ENCODE results near the gene ZSCAN30.

Gene ZSCAN30

DNA sequence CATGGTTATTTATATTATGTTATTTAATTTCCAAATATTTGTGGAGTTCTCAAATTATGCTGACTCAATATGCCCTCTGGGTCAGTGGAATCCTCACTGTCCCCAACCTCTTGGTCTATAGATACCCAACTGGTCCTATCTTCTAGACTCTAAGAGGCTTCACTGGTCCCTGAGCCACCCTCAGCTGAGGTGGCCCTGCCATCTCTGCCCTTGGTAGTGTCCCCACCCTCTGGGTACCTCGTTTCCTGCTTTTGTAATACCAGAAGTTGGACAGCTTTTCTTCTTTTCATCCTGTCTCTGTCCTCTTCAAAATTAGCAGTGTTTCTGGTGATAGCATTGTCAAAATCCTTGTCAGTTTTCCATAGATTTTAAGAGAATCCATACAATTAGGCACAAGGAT is 11.9 kb downstream of the ZSCAN30 start:
- no peak for DNase-seq

DNA sequence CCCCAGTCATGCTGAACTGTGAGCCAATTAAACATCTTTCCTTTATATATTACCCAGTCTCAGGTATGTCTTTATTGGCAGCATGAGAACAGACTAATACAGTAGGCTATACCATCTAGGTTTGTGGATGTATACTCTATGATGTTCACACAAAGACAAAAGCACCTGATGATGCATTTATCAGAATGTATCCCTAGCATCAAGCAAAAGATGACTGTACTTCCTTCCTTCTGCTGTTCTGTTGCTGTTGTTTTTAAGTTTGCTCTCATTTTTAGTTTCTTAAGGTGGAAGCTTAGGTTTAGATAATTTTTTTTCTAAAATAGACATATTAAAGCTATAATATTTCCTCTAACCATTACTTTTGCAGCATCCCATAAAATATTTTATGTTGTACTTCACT is 12.4 kb downstream of the ZSCAN30 start:
- no peak for DNase-seq

DNA sequence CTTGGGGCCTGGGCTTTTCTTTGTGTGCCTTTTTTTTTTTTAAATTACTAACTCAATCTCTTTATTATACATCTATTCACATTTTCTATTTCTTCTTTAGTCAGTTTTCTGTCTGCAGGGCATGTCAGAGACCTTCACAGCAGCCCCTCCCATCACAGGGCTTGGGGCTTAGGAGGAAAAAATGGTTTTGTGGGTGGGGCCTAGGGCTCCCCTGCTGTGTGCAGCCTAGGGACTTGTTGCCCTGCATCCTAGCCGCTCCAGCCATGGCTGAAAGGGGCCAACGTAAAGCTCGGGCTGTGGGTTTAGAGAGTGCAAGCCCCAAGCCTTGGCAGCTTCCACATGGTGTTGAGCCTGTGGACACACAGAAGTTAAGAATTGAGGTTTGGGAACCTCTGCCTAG is 13.8 kb downstream of the ZSCAN30 start:
- DNase-seq = no peak

DNA sequence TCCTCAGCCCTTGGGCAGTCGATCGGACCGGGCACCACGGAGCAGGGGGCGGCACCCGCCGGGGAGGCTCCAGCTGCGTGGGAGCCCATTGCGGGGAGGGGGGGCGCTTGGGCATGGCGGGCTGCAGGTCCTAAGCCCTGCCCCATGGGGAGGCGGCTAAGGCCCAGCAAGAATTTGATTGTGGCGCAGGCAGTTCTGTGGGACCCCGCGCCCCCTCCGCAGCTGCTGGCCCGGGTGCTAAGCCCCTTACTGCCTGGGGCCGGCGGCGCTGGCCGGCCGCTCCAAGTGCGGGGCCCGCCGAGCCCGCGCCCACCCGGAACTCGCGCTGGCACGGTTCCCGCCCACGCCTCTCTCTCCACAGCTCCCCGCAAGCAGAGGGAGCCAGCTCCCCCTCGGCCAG is 18.4 kb downstream of the ZSCAN30 start:
- DNase-seq = no peak

DNA sequence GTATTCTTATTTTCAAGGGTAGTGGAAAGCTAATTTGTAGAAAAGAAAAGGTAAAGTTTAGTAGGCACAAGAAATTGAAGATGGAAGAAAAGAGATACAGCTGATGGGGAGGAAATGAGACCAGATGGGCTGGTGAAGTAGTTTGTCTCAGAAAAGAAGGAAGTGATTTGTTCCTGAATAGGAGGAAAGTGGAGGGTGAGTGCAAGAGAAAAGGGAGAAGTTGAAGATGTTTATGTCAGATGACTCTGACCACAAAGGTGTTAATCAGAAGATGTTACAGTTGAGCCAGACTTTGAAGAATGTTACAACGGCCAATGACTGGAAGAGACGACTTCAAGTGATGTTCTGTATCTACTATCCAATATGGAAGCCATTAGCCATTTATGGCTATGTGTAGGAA is 21.2 kb downstream of the ZSCAN30 start:
- DNase-seq = no peak

DNA sequence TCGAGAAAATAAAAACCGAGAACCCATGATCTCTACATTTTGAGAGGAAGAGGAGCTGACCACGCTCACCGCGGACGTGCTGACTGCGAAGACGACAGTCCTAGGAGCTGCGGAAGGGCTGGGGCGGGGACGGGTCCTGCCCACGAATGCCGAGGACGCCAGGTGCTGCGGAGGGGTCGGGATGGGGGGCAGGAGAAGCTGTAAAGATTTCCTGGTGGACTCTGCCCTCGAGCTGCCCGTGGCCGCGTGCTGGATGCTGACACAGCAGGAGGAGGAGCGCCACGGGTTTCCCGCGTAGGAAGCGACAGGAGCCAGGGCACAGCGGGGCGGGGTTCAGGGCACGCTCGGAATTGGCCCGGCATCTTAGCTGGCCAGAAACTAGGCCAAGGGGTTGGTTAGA is 22.2 kb downstream of the ZSCAN30 start:
- DNase-seq = no peak

DNA sequence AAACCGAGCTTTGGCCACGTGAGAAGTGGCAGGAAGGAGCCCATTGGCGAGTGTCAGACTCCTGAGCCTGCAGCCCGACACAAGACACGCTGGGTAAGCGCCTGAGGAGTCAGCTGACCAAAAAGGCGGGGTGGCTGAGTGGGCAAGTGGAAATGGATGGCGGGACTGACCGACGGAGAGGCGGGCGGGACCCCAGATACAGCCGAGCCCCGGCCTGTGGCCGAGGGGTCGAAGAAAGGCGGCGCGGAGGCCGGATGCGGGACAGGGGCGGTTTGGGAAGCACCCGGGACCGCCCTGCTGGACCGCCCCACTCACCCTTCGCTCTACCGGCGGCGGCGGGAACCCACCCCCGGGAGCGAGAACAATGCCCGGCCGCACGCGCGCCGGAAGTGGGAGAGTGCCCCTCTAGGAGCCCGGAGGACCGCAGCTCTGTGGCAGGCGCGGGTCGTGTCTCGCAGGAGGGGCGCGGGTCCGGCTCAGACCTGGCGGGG is 22.8 kb downstream of the ZSCAN30 start:
- peak; percentile 92 for DNase-seq

DNA sequence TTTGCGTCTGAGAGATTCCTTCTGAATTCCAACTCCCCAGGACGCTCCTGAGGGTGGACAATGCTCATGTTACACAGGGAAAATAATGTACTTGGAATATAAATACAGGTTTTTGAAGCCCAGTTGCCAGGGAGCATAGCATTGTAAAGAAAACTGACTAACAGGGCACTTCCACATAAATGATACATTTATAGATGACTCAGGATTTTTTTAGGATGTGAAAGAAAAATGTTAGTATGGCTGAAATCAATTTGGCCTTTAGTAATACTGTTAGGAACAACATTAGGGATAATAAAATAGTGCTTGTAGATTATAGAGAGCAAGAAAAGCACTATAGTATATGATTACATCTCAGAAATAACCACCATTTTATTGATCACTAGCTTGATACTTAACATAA is 25.6 kb downstream of the ZSCAN30 start:
- no peak for DNase-seq

DNA sequence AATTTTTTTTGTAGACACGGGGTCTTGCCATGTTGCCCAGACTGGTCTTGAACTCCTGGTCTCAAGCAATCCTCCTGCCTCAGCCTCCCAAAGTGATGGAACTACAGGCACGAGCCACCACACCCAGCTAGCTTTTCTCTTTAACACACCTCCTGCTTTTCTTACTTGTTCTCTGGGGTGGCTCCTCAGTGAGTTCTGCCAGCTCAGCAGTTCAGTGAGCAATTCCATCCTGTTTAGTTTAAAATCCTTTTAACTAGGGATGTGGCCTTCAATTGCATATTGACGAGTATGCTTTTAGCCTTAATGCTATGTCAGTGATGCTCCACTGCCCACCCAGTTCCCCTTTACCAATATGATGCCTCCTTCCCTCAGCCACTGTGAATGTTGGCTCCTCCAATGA is 33.1 kb downstream of the ZSCAN30 start:
- no peak for DNase-seq

DNA sequence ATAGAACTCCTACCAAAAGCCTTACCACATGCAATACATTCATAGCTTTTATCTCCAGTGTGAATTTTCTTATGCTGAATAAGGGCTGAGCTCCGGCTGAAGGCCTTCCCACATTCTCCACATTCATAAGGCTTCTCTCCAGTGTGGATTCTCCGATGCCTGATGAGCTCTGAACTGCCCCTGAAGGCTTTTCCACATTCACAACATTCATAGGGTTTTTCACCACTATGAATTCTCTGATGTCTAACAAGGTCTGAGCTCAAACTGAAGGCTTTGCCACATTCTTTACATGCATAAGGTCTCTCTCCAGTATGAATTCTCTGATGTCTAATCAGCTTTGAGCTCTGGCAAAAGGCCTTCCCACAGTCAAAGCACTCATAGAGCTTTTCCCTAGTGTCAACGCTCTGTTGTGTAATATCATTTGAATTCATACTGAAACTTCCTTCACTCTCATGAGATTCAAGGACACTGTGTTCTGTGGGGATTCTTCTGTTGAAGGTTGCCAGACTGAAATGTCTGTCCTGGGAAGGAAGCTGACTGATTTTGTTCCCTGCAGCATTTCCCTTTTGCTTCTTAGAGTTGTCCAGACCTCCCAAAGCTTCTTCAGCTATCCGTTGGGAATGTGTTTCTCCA is 36.3 kb downstream of the ZSCAN30 start:
- no peak for DNase-seq

DNA sequence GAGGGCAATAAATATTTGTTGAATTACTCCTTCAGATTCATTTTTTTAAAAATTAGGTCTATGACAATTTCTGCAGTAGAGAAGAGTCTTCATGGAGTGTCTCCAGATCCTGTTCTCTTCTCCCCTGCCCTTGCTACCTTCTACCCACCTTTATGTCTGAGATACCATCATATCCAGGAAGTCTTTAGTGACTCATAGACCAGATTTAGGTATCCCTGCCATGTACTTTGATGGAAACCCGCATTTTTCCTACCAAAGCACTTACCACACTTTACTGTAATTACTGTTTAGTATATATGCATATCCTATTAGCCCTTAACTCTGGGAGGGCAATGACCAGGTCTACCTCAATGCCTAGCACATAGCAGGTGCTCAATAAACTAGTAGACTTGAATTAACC is 37.6 kb downstream of the ZSCAN30 start:
- no peak for DNase-seq

DNA sequence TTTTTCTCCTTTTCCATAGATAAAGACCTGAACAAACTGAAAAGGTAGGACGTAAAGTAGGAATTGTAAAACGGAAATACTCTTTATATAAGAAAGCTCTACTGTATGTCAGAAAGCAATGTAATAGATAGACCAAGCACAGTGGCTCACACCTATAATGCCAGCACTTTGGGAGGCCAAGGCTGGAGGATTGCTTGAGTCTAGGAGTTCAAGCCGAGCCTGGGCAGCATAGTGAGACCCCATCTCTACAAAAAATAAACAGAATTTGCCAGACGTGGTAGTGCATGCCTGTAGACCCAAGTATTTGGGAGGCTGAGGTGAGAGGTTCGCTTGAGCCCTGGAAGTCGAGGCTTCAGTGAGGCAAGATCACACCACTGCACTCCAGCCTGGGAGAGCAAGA is 41.6 kb downstream of the ZSCAN30 start:
- no peak for DNase-seq

DNA sequence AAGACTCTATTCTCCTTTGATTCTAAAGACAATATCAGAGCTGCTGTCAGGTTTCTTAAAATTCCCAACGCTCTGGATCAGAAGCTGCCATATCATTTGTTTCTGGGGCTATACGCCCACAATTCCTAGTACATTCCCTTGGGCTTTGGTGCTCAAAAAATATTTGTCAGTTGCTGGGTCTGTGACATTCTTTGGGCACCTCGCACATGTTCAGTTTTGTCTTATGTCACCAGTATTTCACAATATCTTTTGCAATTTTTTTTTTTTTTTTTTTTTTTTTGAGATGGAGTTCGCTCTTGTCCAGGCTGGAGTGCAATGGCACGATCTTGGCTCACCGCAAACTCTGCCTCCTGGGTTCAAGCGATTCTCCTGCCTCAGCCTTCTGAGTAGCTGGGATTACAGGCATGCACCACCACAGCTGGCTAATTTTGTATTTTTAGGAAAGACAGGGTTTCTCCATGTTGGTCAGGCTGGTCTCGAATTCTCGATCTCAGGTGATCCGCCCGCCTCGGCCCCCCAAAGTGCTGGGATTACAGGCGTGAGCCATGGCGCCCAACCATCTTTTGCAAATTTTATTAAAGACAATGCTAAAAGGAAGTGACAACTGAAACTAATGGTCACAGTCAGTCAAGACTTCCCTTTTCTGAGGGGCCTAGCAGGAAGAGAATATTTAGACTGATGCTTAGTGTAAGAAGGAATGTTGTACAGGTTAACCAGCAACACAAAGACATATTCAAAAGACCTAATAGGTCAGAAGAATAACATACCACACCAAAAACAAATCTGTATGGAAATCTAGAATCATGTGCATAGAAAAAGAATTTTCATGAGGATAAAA is 42.4 kb downstream of the ZSCAN30 start:
- DNase-seq = no peak

DNA sequence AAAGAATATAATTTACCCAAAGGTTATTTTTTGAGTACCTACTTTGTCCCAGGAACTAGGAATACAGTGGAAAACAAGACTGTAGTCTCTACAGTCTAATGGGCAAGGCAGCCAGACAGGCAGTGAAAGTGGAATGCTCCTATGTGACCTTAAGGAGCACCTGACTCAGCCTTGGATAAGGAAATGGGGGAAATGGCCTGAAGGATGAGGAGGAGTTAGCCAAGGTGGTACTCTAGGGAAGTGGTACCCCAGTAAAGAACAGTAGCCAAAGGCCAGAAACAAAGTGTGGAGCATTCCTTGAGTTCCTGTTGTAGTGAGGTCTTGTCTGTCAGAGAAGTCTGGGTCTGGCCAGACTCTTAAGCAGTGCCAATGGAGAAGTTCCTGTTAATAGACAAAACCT is 43.2 kb downstream of the ZSCAN30 start:
- DNase-seq = no peak

DNA sequence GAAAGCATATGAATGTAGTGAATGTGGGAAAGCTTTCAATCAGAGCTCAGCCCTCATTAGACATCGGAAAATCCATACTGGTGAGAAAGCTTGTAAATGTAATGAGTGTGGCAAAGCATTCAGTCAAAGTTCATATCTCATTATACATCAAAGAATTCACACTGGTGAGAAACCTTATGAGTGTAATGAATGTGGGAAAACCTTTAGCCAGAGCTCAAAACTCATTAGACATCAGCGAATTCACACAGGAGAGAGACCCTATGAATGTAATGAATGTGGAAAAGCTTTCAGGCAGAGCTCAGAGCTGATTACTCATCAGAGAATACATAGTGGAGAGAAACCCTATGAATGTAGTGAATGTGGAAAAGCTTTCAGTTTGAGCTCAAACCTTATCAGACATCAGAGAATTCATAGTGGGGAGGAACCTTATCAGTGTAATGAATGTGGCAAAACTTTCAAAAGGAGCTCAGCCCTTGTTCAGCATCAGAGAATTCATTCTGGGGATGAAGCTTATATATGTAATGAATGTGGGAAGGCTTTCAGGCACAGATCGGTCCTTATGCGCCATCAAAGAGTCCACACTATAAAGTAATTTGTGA is 44.2 kb downstream of the ZSCAN30 start:
- no peak for DNase-seq

DNA sequence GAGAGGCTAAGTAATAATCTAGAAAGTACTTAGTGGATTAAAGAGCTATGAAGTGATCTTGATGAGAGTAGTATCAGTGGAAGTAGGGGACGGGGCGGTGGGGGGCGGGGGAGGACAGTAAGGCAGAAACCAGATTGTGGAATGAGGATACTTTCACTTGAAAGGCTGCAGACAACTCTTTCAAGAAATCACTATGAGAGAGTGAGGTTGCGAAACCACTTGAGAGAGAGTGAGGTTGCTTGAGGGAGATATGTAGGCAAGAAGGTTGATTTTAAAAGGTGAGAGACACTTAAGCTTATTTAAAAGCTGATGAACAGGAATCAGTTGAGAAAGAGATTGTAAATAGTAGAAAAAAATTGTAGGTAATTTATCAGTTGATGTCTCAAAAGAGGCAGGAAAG is 45.4 kb downstream of the ZSCAN30 start:
- no peak for DNase-seq

DNA sequence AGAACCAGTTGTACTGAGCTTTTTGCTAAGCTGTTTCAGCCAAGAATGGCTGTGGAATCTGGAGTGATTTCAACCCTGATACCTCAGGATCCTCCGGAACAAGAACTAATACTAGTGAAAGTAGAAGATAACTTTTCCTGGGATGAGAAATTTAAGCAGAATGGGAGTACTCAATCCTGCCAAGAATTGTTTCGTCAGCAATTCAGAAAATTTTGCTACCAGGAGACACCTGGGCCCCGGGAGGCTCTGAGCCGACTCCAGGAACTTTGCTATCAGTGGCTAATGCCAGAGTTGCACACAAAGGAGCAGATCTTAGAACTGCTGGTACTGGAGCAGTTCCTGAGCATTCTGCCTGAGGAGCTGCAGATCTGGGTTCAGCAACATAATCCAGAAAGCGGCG is 47.6 kb downstream of the ZSCAN30 start:
- DNase-seq = no peak

DNA sequence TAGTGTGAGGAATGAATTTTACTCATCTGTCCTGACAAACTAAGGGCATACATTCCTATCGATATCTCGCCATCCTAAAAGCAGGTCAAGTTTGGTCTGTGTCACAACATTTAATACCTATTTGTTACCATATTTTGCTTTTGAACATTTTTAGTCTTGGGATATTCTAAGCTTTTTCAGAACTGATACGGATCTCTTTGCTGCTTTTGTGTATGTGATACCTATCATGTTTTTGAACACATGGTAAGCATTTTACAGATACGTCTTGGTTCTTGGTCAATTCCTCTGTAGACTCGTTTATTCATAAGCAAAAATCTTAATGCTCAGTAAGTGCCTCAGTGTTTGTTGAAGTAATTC is 48.6 kb downstream of the ZSCAN30 start:
- no peak for DNase-seq

DNA sequence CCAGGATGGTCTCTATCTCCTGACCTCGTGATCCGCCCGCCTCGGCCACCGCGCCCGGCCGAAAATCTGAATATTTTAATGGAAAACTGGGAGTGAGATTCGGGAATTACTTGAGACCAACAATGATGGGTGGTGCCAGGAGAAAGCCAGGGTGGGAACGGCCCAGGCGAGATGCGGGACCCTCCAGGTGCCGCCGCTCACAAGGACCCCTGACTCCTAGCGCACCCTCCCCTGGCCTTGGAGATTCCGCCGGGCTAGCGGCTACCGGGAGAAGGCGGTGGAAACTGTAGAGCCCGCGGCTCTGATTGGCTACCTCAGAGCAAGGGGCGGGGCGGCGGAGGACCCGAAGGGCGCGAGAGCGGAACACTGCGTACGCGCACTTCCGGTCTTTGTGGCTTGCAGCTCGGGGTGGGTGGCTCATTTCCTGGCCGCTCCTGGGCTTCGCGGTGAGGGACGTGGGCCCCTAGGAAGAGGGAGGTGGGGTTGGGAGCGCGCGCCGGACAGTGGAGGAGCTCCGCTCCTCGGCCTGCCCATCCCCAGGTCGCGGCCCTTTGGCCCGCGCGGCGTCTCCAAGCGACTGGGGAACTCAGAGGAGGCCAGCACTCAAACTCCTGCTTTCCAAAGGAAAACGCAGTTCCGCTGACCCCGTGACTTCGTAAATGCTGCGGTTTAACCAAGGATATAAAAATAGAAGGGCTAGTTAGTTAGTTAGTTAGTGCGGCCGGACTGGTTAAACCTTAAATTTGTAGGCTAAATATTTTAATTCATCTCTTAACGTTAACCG is 49.2 kb downstream of the ZSCAN30 start, which contains the start of gene ZNF397:
Gene ZNF397 (plus strand): TSS at position 371 of the 784 bp plus-strand sequence. CDS start 1,437 bp downstream, outside the sequence.
- DNase-seq = peak; percentile 98

DNA sequence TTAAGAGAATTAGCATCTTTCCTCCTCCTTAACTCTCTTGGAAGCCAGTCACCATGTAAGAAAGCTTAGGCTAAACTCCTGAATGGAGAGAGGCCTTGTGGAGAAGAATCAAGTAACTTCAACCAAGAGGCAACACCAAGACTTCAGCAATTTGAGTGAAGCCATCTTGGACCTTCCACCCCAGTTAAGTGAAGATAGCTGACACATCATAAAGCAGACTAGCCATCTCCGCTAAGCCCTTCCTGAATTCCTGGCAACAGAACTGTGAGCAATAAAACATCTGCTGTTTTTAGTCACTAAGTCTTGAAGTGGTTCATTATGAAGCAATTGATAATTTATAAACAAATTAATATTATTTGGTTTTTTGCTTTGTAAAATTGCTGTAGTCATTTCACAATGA is 50.7 kb downstream of the ZSCAN30 start:
- DNase-seq = no peak

DNA sequence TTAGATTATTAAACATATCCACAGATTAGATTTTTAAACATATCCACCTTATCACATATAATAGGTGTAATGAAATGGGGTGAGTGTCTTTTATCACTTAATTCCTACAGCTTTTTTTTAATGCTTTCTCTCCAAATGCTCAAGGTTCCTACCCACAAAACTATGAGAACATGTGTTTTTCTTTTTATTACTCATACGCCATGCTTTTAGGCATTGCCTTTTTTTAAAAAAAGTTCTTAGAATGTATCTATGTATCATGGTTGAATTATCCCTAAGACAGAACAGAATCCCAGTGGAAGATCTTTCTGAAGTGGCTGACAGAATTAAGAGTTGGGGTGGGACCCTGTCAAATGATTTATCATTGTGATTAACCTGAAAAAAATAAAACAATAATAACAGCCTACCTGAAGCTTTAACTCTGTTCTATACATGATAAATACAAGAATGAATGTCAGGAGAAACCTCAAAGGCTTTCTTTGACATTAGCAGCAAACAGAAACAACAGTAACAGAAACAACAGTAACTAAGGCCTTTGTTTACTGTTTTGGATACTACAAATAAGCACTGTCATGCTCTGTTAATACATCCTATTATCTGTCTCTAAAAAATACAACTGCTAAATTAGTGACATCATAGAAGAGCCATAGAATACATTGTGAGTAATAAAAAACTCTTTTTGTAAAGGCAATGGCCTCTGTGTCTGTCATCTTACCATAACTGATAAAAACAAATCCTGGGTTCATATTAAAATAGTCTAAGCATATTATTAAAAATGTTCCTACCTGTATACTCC is 53.3 kb downstream of the ZSCAN30 start:
- DNase-seq = peak; percentile 9

DNA sequence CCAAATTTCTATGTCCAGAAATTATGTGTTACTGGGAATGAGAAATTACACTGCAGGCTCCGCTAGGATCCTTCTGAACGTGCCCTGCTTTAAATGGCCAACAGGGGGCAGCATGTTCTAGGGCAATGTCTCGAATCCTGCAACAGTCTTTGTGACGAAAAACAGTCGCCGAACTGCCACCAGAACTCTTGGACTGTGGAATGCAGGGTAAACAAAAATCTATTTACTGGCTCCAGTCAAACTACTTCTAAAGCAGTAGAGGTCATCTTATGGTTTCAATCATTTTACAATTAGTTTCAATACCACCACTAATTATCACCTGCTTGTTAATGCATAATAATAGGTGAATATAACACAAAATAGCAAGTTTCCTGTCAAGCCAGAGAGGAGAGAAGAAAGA is 59.0 kb downstream of the ZSCAN30 start:
- DNase-seq = peak; percentile 82

Data from NCI-H345 (cell line).